K562 (cell line): ENCODE results near the gene SLC16A10. TPM values are rescaled to one million over a fixed set of nuclear protein-coding genes. Genes with fewer than 3 reads are reported as not detected.

Experiments used
- ARID1B ChIP-seq: fragments of 450-650 bp; IDR thresholded peaks from 2 replicates; pipeline ENCODE4 v1.6.1; 2016; ENCODE audit warnings: antibody characterized with exemption, mild to moderate bottlenecking, inconsistent platforms
- CBX8 ChIP-seq: fragments of 200-600 bp; sonication (generic); IDR thresholded peaks from 2 replicates; pipeline ENCODE4 v1.6.1; 2012; ENCODE audit warnings: borderline replicate concordance, mixed run types, low read depth, mild to moderate bottlenecking, moderate library complexity, mixed read lengths, low read length, control low read depth, inconsistent platforms; ENCODE audit not compliant: poor library complexity, severe bottlenecking; ENCODE audit errors: extremely low read depth
- DMBX1 ChIP-seq: fragments of 250-450 bp; sonication (Bioruptor Pico); IDR thresholded peaks from 2 replicates; pipeline ENCODE4 v1.8.0; 2022; ENCODE audit warnings: inconsistent platforms, mild to moderate bottlenecking, moderate library complexity, borderline replicate concordance
- FOXK1 ChIP-seq: sonication (generic); formaldehyde crosslinking; IDR thresholded peaks from 2 replicates; pipeline ENCODE4 v1.8.0; 2022; ENCODE audit warnings: missing genetic modification reagents, mild to moderate bottlenecking, borderline replicate concordance
- HMGN3 ChIP-seq: IDR thresholded peaks from 2 replicates; pipeline ENCODE4 v1.6.1; 2011; ENCODE audit warnings: borderline replicate concordance, low read depth, mild to moderate bottlenecking, mixed read lengths, low read length; ENCODE audit not compliant: insufficient read length; ENCODE audit errors: extremely low read depth
- HNRNPL ChIP-seq: fragments of 200-400 bp; formaldehyde crosslinking; IDR thresholded peaks from 2 replicates; pipeline ENCODE4 v1.6.1; 2017; ENCODE audit warnings: low read depth, mild to moderate bottlenecking, low read length
- MEIS2 ChIP-seq: fragments of 450-650 bp; IDR thresholded peaks from 2 replicates; pipeline ENCODE4 v1.6.1; 2014; ENCODE audit warnings: mild to moderate bottlenecking; ENCODE audit not compliant: partially characterized antibody
- RBM25 ChIP-seq: fragments of 200-400 bp; formaldehyde crosslinking; IDR thresholded peaks from 2 replicates; pipeline ENCODE4 v1.6.1; 2018; ENCODE audit warnings: low read length, low read depth, moderate library complexity; ENCODE audit not compliant: severe bottlenecking
- TEAD4 ChIP-seq, 2 experiments: sonication (generic) in 1 of 2; formaldehyde crosslinking in 1 of 2; IDR thresholded peaks; 2 replicates each; pipeline versions ENCODE4 v1.6.1 to v1.8.0; 2012 to 2022; ENCODE audit warnings: borderline replicate concordance in 1 of 2, inconsistent platforms in 1 of 2, low read length in 1 of 2, mild to moderate bottlenecking in 1 of 2, missing genetic modification reagents in 1 of 2
- ZKSCAN3 ChIP-seq: fragments of 250-450 bp; sonication (Bioruptor Pico); IDR thresholded peaks from 2 replicates; pipeline ENCODE4 v1.4.0; 2020
- ZNF143 ChIP-seq: sonication (generic); formaldehyde crosslinking; IDR thresholded peaks from 2 replicates; pipeline ENCODE4 v1.9.0; 2022; ENCODE audit warnings: mild to moderate bottlenecking, missing genetic modification reagents
- ZNF217 ChIP-seq: sonication (generic); formaldehyde crosslinking; IDR thresholded peaks from 2 replicates; pipeline ENCODE4 v1.8.0; 2022; ENCODE audit warnings: mild to moderate bottlenecking, missing genetic modification reagents
- ZNF324 ChIP-seq: fragments of 250-450 bp; sonication (Bioruptor Pico); IDR thresholded peaks from 2 replicates; pipeline ENCODE4 v1.4.0; 2020; ENCODE audit warnings: mild to moderate bottlenecking
- ZNF384 ChIP-seq: IDR thresholded peaks from 2 replicates; pipeline ENCODE4 v1.6.1; 2012; ENCODE audit warnings: low read depth, low read length, improper control_type of control experiment
- ZNF431 ChIP-seq: sonication (generic); formaldehyde crosslinking; IDR thresholded peaks from 2 replicates; pipeline ENCODE4 v1.8.0; 2022; ENCODE audit warnings: mild to moderate bottlenecking, missing genetic modification reagents
- ZNF57 ChIP-seq: fragments of 450-650 bp; formaldehyde crosslinking; IDR thresholded peaks from 2 replicates; pipeline ENCODE4 v1.4.0; 2020; ENCODE audit warnings: mild to moderate bottlenecking, moderate library complexity
- ZNF589 ChIP-seq: fragments of 200-800 bp; sonication (Bioruptor generic); IDR thresholded peaks from 2 replicates; pipeline ENCODE4 v1.6.1; 2016; ENCODE audit warnings: low read depth, missing genetic modification characterization, missing compliant biosample characterization
- ZNF717 ChIP-seq: fragments of 250-450 bp; sonication (Bioruptor Pico); IDR thresholded peaks from 2 replicates; pipeline ENCODE4 v1.5.0; 2021
- polyA plus RNA-seq, 8 experiments: library from polyadenylated mRNA; depleted of rRNA in 4 of 8; stranded (reverse) in 5 of 8; unstranded in 3 of 8; fragments of >200 nt; fragmentation: Nextera tagmentation in 2 of 8; fragmentation: Illumina TruSeq in 1 of 8; extraction: Ambion mirVana in 2 of 8; extraction: Trizol in 1 of 8; gene quantifications; 2 replicates each; pipeline versions ENCODE4 v1.2.1 to v1.2.3, GENCODE V29; 2011 to 2014; ENCODE audit warnings: inconsistent platforms in 1 of 8, missing spikeins in 1 of 8
- total RNA-seq, 7 experiments: library from RNA; depleted of rRNA in 6 of 7; stranded (reverse); fragments of >200 nt in 6 of 7; fragmentation: Illumina TruSeq in 2 of 7; extraction: Trizol in 2 of 7; gene quantifications; 2 replicates each; pipeline versions ENCODE4 v1.2.1 to v1.2.3, GENCODE V29; 2011 to 2021; ENCODE audit warnings: low replicate concordance in 1 of 7
- TF ChIP-seq, protein P1 (sequence below): IDR thresholded peaks from 2 replicates; pipeline ENCODE4 v1.6.1; 2012; ENCODE audit warnings: low read depth, low read length, improper control_type of control experiment, borderline replicate concordance
- TF ChIP-seq, protein P2 (sequence below): sonication (generic); formaldehyde crosslinking; IDR thresholded peaks from 2 replicates; pipeline ENCODE4 v1.8.0; 2022; ENCODE audit warnings: mild to moderate bottlenecking, missing genetic modification reagents
- TF ChIP-seq, protein P3 (sequence below): fragments of 450-650 bp; IDR thresholded peaks from 2 replicates; pipeline ENCODE4 v1.6.1; 2016; ENCODE audit warnings: missing biosample characterization, missing genetic modification characterization

Gene SLC16A10
- total and polyA plus RNA-seq, 9 of the 15 experiments (the other 6 are each of a cell fraction or from before 2014, with no cell fraction given) = 0.02 to 0.54 (median 0.24) TPM; not detected in 4

DNA sequence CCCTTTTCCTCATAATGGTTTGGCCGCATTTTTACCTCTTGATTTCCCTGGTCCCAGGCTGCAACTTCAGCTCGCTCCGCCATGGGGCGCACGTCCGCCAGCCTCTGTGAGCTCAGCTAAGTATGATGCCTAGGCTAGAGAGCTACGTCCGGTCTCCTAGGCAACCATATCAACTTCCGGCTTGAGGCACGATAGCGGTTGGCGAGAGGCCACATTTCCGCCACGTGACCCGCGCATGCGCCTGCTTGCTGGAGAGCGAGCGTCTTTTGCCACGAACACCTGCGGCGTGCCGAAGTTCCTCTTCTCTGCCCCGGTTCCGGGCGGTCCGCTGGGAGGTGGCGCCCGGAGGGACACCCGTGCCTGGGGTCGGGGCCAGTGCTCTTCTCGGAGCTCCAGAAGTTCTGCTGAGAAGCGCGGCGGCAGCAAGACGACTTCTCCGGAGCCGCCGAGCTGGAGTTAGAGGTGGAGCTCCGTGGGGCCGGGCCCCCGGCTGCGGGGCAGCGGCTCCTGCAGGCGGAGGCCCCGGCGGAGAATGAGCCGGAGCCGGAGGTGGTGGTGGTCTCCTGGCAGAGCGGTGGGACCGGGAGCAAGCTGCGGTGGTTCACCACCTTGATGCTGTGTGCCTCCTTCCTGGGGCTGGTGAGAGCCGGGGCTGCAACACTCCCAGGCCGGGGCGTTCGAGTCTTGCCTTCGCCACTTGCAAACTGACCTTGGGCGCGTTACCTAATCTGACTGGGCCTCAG is 172.0 kb downstream of the SLC16A10 start (continued):
- TF ChIP-seq, protein P1, sequence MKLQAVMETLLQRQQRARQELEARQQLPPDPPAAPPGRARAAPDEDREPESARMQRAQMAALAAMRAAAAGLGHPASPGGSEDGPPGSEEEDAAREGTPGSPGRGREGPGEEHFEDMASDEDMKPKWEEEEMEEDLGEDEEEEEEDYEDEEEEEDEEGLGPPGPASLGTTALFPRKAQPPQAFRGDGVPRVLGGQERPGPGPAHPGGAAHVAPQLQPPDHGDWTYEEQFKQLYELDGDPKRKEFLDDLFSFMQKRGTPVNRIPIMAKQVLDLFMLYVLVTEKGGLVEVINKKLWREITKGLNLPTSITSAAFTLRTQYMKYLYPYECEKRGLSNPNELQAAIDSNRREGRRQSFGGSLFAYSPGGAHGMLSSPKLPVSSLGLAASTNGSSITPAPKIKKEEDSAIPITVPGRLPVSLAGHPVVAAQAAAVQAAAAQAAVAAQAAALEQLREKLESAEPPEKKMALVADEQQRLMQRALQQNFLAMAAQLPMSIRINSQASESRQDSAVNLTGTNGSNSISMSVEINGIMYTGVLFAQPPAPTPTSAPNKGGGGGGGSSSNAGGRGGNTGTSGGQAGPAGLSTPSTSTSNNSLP = 0 out of 2 replicates have a peak, but pooled peaks have one; percentile 30
- no peak for TF ChIP-seq TEAD4 (IDR thresholded peaks at IDR 0.05; ENCODE audit: low read length)
- no peak for TF ChIP-seq TEAD4 (CRISPR knock-in tag; IDR thresholded peaks at IDR 0.05; ENCODE audit: borderline replicate concordance)
- no peak for TF ChIP-seq CBX8
- peak; percentile 37; the same call in 1 of the 2 replicates for TF ChIP-seq ARID1B
- TF ChIP-seq HNRNPL = no peak
- no peak for TF ChIP-seq ZNF384
- TF ChIP-seq ZNF717 = no peak
- TF ChIP-seq FOXK1 (CRISPR knock-in tag) = peak; percentile 32; the same call in 1 of the 2 replicates
- peak; percentile 85 for TF ChIP-seq ZNF431
- TF ChIP-seq RBM25 = no peak
- TF ChIP-seq ZNF589 (CRISPR knock-in tag) = no peak
- TF ChIP-seq ZNF57 (CRISPR knock-in tag) = no peak
- TF ChIP-seq HMGN3 = peak; percentile 71
- TF ChIP-seq, protein P2, sequence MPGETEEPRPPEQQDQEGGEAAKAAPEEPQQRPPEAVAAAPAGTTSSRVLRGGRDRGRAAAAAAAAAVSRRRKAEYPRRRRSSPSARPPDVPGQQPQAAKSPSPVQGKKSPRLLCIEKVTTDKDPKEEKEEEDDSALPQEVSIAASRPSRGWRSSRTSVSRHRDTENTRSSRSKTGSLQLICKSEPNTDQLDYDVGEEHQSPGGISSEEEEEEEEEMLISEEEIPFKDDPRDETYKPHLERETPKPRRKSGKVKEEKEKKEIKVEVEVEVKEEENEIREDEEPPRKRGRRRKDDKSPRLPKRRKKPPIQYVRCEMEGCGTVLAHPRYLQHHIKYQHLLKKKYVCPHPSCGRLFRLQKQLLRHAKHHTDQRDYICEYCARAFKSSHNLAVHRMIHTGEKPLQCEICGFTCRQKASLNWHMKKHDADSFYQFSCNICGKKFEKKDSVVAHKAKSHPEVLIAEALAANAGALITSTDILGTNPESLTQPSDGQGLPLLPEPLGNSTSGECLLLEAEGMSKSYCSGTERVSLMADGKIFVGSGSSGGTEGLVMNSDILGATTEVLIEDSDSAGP (CRISPR knock-in tag) = no peak
- TF ChIP-seq MEIS2 = peak; percentile 85
- no peak; the same call in 1 of the 2 replicates for TF ChIP-seq DMBX1 (CRISPR knock-in tag)
- no peak for TF ChIP-seq ZNF217
- TF ChIP-seq ZKSCAN3 (CRISPR knock-in tag) = no peak
- TF ChIP-seq ZNF143 (CRISPR knock-in tag) = no peak
- TF ChIP-seq, protein P3, sequence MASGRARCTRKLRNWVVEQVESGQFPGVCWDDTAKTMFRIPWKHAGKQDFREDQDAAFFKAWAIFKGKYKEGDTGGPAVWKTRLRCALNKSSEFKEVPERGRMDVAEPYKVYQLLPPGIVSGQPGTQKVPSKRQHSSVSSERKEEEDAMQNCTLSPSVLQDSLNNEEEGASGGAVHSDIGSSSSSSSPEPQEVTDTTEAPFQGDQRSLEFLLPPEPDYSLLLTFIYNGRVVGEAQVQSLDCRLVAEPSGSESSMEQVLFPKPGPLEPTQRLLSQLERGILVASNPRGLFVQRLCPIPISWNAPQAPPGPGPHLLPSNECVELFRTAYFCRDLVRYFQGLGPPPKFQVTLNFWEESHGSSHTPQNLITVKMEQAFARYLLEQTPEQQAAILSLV (tag) = no peak
- TF ChIP-seq ZNF324 (CRISPR knock-in tag) = no peak
